GM12865 (cell line): ENCODE measurements around the gene UGT1A4.
"Not testable (repeated sequence)": the region's sequence is repeated elsewhere in the genome, so short reads cannot be mapped to it uniquely, and the experiment has no call there.

ENCODE experiments used
- DNase-seq: peaks from one replicate; pipeline ENCODE4 v3.0.0; 2010; ENCODE audit warnings: low read depth
- H3K4me3 ChIP-seq: 2 replicates; pipeline ENCODE4 v1.5.1; 2011; ENCODE audit warnings: mild to moderate bottlenecking, low read depth, low read length, control low read depth
- TF ChIP-seq, protein P1 (sequence below): IDR thresholded peaks from 2 replicates; pipeline ENCODE4 v1.5.1; 2011; ENCODE audit warnings: low read length, control low read depth, low read depth, inconsistent platforms; ENCODE audit not compliant: insufficient read depth; ENCODE audit errors: missing control alignments

UGT1A4 gene

DNA sequence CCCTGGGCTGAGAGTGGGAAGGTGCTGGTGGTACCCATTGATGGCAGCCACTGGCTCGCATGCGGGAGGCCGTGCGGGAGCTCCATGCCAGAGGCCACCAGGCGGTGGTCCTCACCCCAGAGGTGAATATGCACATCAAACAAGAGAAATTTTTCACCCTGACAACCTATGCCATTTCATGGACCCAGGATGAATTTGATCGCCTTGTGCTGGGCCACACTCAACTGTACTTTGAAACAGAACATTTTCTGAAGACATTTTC, 28.7 kb downstream of the UGT1A4 start:
- TF ChIP-seq, protein P1, sequence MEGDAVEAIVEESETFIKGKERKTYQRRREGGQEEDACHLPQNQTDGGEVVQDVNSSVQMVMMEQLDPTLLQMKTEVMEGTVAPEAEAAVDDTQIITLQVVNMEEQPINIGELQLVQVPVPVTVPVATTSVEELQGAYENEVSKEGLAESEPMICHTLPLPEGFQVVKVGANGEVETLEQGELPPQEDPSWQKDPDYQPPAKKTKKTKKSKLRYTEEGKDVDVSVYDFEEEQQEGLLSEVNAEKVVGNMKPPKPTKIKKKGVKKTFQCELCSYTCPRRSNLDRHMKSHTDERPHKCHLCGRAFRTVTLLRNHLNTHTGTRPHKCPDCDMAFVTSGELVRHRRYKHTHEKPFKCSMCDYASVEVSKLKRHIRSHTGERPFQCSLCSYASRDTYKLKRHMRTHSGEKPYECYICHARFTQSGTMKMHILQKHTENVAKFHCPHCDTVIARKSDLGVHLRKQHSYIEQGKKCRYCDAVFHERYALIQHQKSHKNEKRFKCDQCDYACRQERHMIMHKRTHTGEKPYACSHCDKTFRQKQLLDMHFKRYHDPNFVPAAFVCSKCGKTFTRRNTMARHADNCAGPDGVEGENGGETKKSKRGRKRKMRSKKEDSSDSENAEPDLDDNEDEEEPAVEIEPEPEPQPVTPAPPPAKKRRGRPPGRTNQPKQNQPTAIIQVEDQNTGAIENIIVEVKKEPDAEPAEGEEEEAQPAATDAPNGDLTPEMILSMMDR, result no peak
- no peak overlapping the region for H3K4me3 ChIP-seq
- no peak for DNase-seq

DNA sequence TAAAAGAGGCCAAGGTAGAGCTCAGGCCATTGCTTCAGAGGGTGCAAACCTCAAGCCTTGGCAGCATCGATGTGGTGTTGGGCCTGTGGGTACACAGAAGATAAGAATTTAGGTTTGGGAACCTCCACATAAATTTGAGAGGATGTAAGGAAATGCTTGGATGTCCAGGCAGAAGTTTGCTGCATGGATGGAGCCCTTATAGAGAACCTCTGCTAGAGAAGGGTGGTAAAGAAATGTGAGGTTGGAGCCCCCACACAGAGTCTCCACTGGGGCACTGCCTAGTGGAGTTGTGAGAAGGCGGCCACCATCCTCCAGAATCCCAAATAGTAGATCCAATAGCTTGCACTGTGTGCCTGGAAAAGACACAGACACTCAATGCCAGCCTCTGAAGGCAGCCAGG, 32.2 kb downstream of the UGT1A4 start:
- DNase-seq, H3K4me3 ChIP-seq: not testable (repeated sequence)

DNA sequence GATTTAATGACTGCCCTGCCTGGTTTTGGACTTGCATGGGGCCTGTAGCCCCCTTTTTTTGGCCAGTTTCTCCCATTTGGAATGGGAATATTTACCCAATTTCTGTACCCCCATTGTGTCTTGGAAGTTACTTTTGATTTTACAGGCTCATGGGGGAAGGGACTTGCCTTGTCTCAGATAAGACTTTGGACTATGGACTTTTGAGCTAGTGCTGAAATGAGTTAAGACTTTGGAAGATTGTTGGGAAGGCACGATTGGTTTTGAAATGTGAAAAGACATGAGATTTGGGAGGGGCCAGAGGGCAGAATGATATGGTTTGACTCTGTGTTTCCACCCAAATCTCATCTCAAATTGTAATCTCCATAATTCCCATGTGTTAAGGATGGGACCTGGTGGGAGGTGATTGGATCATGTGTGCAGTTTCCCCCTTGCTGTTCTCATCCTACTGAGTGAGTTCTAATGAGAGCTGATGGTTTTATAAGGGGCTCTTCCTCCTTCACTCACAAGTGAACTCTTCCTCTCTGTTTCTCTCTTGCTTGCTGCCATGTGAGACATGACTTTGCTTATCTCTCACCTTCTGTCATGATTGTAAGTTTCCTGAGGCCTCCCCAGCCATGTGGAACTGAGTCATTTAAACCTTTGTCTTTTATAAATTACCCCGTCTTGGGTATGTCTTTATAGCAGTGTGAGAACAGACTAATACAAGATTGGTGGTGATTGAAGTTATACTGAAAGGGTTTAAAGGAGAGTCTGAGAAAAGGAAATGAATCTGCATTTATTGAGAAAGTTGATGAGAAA, 32.9 kb downstream of the UGT1A4 start:
- not testable (repeated sequence) for H3K4me3 ChIP-seq, DNase-seq

DNA sequence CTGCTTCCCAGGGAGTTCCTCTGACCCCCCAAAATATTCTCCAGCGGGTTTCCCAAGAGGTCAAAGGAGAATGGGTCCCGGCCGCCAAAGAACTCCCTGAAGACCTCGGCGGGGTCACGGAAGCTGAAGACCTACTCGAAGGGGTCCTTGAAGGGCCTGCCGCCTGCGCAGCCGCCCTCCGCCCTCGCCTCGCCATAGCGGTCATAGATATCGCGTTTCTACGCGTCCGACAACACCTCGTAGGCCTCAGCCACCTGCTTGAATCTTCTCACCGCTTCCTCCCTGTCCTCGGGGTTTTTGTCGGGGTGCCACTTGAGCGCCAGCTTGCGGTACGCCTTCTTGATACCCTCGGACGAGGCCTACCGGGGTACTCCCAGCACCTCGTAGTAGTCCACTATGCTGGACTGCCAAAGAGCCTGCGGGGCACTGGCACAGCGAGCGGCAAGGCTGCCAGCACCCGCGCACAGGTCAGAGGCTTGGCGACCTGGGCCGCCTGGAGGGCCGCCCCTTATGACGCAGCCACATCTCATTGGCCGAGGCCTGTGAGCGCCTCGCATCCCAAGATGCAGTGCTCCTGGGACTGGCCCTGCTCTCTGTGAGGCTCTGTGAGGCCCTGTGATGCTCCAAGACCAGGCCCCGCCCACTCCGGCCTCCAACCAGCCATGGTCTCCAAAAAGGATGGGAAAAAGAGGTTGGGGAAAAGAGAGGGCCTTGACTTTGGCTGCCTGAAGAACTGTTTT, 36.5 kb downstream of the UGT1A4 start:
- TF ChIP-seq, protein P1, result no peak
- H3K4me3 ChIP-seq, result no peak overlapping the region
- no peak for DNase-seq

DNA sequence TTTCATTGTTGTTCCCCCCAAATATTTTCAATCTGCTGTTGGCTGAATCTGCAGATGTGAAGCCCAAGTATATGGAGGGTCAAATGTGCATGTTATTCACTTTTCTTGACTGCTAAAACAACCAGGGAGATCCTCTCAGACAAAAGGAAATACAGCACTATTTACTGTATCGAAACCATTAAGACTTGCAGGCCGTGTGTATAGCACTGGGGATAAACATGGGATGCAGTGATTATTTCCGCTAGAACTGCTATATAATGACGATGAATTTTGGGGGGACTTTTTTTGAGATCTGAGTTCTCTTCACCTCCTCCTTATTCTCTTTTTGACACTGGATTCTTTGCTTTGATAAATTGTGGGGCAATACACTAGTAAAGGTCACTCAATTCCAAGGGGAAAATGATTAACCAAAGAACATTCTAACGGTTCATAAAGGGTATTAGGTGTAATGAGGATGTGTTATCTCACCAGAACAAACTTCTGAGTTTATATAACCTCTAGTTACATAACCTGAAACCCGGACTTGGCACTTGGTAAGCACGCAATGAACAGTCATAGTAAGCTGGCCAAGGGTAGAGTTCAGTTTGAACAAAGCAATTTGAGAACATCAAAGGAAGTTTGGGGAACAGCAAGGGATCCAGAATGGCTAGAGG, 38.0 kb downstream of the UGT1A4 start:
- TF ChIP-seq, protein P1, result no peak
- DNase-seq, result no peak
- H3K4me3 ChIP-seq, result no peak overlapping the region

DNA sequence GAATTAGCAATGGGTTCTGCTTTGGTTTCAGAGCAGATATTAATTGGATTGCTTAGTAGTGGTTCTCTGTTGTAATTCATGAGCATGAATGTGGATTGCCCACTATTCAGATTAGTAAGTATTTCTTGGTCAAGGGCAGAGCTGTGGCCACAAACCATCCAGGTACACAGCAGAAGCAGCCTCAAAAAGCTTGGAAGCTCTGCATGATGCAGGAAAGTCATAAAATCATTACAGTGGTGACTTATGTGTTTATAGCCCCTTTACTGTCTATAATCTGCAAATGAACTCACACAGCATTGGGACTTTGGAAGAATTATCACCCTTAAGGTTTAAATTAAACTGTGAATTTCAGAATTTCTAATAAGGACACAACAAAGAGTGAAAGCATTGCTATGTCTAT, 39.6 kb downstream of the UGT1A4 start:
- TF ChIP-seq, protein P1, result no peak
- no peak for DNase-seq
- no peak overlapping the region for H3K4me3 ChIP-seq

DNA sequence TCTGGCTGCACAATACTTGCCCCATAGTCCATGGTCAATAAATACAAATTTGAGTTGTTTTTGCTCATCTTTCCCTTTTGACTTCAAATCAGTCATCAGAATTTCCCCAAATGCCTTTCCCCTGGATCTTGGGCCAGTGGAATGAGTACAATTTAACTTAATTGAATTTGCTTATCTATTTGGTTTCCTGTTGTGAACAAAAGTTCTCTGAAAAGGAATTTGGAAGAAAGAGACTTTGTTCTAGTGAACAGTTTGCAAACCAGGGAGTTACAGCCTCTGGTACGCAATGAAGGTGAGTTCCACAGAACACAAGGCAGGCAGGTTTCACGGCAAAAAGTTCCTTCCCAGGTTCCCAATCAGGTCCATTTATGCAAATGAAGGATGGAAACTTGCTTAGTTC, 40.3 kb downstream of the UGT1A4 start:
- TF ChIP-seq, protein P1, result no peak
- no peak for DNase-seq
- H3K4me3 ChIP-seq, result no peak overlapping the region
